Mucosa of rectum (tissue), 2 donors: ENCODE data around the gene ANGPTL2.
A peak's percentile ranks its signal among the peaks of the same experiment; 100 is the strongest.

Experiments
- H3K27ac ChIP-seq, 2 donors: one replicate each; pipeline ENCODE4 v1.7.0; 2013; ENCODE audit warnings: inconsistent platforms in 2 of 2, low read depth in 2 of 2, low read length in 2 of 2
- H3K27me3 ChIP-seq, 2 donors: one replicate each; pipeline ENCODE4 v1.7.0; 2013; ENCODE audit warnings: low read length in 2 of 2; ENCODE audit not compliant: control insufficient read depth in 2 of 2, insufficient read depth in 2 of 2
- H3K36me3 ChIP-seq, 2 donors: one replicate each; pipeline ENCODE4 v1.7.0; 2013; ENCODE audit warnings: low read length in 2 of 2; ENCODE audit not compliant: control insufficient read depth in 2 of 2, insufficient read depth in 2 of 2
- H3K4me1 ChIP-seq, 2 donors: one replicate each; pipeline ENCODE4 v1.7.0; 2013; ENCODE audit warnings: low read length in 2 of 2, mild to moderate bottlenecking in 1 of 2; ENCODE audit not compliant: control insufficient read depth in 2 of 2, insufficient read depth in 2 of 2
- H3K4me3 ChIP-seq, 2 donors: one replicate each; pipeline ENCODE4 v1.7.0; 2013; ENCODE audit warnings: low read length in 2 of 2
- H3K9ac ChIP-seq, 2 donors: one replicate each; pipeline ENCODE4 v1.7.0; 2013; ENCODE audit warnings: low read length in 2 of 2, low read depth in 1 of 2, mild to moderate bottlenecking in 1 of 2
- H3K9me3 ChIP-seq, 2 donors: one replicate each; pipeline ENCODE4 v1.7.0; 2013; ENCODE audit warnings: low read length in 2 of 2; ENCODE audit not compliant: control insufficient read depth in 2 of 2
- donor health status: healthy.
- donor health status: Normal muscosa, but diverticular disease.

ANGPTL2 gene

DNA sequence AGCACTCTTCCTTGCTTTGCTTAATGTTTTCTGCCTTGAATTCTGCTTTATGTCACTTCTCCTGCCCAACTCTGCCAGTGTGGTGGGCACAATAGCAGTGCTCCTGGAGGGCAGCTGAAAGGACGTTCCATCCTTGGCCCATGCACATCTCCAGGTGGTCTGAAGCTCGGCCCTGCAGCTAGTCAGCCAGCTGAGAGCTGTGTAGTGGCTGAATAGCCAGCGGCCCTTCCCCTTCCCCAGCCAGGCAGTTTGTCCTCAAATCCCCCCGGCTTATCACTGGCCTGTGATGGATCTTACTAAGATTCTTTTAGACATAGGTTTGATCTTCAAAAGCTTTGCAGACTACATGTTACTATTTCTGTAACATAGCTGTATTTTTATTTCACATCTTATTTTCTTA lies 42.7 kb upstream of the ANGPTL2 start:
- H3K36me3 ChIP-seq = peaks cover 0 to 8% of the 10 kb centered on the region in 2 donors
- no peaks in the 10 kb centered on the region for H3K27me3 ChIP-seq
- no peaks in the 10 kb centered on the region for H3K4me1 ChIP-seq

DNA sequence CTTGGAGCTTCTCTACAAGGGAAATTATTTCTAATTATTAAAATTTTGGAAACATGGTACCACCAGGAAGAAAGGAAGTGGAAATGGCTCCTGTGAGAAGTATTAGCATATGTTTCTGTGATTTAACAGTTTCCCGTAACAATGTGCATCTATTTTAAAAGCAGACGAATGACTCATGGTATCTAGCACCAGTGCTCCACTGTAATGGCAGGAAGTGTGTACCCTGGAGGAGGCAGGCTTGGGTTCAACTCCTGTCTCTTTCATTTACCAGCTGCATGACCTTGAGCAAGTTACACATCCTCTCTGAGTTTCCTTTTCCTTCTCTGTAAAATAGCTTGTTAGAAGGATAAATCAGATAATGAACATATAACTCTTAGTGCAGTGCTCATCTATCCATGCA lies 41.0 kb upstream of the ANGPTL2 start:
- H3K4me1 ChIP-seq = no peaks in the 10 kb centered on the region
- no peak overlapping the region for H3K4me3 ChIP-seq
- H3K9ac ChIP-seq = no peak overlapping the region
- no peaks in the 10 kb centered on the region for H3K27me3 ChIP-seq
- H3K36me3 ChIP-seq = peaks cover 0 to 8% of the 10 kb centered on the region in 2 donors
- no peaks in the 10 kb centered on the region for H3K9me3 ChIP-seq
- no peak overlapping the region for H3K27ac ChIP-seq

More for the DNA sequence above, 42.7 kb upstream of the ANGPTL2 start:
- H3K27ac ChIP-seq = no peak overlapping the region
- no peak overlapping the region for H3K9ac ChIP-seq
- H3K4me3 ChIP-seq = no peak overlapping the region
- no peaks in the 10 kb centered on the region for H3K9me3 ChIP-seq

DNA sequence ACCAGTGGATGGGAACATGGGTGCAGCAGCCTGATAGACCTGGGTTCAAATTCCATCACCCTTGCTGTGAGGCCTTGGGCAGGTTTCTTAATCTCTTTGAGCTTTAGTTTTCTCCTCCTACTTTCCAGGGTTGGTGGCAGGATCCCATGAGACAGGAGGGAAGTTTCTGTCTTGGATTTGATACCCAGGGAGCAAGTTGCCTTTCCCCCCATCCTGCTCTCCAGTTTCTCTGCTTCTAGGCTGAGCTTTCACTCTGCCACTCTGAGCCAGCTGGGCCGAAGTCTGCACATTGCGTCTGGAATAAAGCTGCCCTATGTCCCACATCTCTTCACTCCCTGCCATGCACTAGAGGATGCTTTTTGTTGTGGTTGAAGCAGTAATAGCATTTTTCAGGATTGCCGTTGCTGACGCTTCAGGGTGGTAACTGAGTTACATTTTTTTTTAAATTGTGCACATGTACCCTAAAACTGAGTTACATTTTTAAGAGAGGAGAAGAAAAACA lies 40.5 kb upstream of the ANGPTL2 start:
- Histone ChIP-seq H3K27ac (no peak overlapping the region), H3K27me3 (no peaks in the 10 kb centered on the region), H3K9me3 (no peaks in the 10 kb centered on the region), H3K9ac (no peak overlapping the region), H3K36me3 (peaks cover 0 to 8% of the 10 kb centered on the region in 2 donors), H3K4me1 (no peaks in the 10 kb centered on the region), H3K4me3 (no peak overlapping the region)

DNA sequence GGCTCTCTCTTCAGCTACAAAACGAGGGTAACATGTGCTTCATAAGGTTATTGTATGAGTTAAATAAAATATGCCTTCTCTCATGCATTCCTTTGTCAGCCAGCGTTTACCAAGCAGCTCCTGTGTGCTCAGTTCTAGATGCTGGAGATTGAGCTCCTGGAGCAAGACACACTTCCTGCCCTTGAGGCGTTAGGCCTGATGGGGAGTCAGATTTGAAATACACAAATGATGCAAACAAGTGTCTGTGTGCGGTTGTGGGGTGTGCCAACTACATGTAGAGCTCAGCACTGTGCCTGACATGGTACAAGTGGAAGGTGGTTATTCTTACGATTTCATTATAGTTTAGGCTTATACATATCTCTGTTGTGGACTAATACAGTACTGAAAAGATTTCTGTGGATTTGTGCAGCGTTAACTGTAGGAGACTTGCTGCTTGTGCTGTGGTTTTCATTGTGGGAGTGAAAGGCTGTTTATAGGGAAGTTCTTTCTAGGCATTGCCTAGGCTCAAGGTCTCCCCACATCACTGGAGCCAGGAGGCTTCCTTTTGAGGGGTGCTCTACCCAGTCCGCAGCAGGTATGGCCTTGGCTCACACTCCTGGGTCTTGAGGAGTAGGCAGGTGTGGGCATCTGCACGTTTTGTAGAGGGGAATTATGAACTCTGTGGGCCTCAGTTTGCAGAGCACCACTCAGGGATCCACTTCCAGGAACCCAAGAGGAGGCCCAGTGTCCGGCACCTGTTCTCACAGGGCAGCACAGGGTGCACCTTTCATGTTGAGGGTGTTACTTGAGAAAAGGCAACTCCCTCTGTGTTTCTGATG lies 39.8 kb upstream of the ANGPTL2 start:
- no peaks in the 10 kb centered on the region for H3K27me3 ChIP-seq
- H3K9me3 ChIP-seq = no peaks in the 10 kb centered on the region
- peaks cover 0 to 5% of the 10 kb centered on the region in 2 donors for H3K36me3 ChIP-seq
- H3K4me1 ChIP-seq = no peaks in the 10 kb centered on the region
- no peak overlapping the region for H3K4me3 ChIP-seq
- no peak overlapping the region for H3K9ac ChIP-seq
- no peak overlapping the region for H3K27ac ChIP-seq

DNA sequence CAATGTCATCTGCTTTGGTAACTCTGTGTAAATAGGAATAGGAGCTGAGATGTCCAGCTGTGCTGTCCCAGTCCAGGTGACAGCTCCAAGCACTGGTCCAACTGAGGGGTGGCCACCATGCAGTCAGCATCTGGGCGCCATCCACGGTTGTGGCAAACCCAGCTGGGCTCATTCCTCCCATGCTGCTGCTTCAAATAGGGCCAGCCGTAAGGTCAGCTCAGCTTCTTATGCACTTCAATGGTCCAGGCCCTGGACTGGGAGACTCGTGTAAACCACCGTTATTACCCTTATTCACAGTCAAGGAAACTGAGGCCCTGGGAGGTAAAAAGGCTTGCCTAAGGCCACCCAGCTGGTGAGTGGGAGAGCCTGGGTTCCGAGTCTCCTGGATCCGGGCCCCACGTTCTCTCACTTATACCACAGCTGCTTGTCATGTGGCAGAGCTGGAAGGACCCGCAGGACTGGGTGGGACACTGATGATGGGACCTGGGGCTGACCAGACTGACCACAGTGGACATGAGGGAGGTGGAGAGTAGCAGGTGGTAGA lies 38.7 kb upstream of the ANGPTL2 start:
- Histone ChIP-seq H3K9ac (no peak overlapping the region), H3K4me1 (no peaks in the 10 kb centered on the region), H3K9me3 (no peaks in the 10 kb centered on the region), H3K27ac (no peak overlapping the region), H3K36me3 (no peaks in the 10 kb centered on the region), H3K27me3 (no peaks in the 10 kb centered on the region), H3K4me3 (no peak overlapping the region)

DNA sequence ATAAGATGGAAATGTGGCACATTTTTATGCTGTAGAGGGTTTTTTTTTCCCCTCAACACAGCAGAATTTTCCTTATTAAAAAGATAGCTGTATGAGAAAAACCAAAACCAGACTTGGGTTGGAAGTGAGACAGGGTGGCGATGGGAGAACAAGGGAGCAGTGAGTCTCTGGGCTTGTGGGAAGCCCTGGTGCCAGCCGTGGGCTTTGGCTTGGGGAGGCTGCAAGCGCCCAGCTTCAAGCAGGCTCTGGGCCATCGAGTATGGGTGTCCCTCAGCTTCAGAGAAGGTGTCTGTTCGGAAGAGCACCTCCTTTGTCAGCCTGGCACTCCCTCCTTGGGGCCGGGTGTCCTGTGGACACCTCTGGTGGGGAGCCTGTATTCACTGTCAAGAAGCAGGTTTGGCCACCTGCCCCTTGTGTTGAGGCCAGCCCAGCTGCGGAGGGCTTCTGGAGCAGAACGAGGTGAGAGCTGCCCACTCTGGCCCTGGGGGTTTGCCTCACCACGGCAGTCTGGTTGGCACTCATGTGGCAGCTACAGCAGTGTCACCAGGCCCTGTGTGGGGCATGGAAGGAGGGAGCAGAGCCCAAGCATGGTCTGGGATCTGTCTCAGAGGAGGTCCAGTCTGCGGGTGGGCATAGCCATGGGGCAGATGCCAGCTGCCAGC lies 37.6 kb upstream of the ANGPTL2 start:
- no peak overlapping the region for H3K27ac ChIP-seq
- H3K27me3 ChIP-seq = no peaks in the 10 kb centered on the region
- H3K36me3 ChIP-seq = no peaks in the 10 kb centered on the region
- H3K4me1 ChIP-seq = no peaks in the 10 kb centered on the region
- no peaks in the 10 kb centered on the region for H3K9me3 ChIP-seq
- H3K4me3 ChIP-seq = no peak overlapping the region
- H3K9ac ChIP-seq = no peak overlapping the region

DNA sequence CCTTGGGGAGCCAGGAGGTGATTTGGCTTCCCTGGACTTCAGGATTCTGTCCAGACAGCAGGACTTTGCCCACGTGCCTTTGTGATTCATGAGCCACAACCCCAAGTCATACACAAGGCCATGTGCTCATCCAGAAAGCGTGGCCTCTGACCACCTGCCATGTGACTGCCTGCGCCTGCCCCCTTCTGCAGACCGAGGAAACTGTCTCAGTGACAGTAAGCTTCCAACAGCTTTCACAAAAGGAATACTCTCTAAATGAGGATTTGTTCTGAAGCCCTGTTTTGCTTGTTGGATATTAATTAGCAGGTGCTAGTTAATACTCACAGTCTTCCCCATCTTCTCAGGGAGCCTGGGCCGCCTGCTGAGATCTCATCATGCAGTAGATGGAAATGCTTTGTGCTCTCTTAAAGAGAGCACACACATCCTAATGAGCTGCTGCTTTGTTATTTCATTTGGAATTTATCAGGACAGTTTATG lies 36.9 kb upstream of the ANGPTL2 start:
- H3K36me3 ChIP-seq = no peaks in the 10 kb centered on the region
- H3K9ac ChIP-seq = no peak overlapping the region
- H3K4me3 ChIP-seq = no peak overlapping the region
- H3K9me3 ChIP-seq = no peaks in the 10 kb centered on the region
- no peak overlapping the region for H3K27ac ChIP-seq
- H3K4me1 ChIP-seq = no peaks in the 10 kb centered on the region
- H3K27me3 ChIP-seq = no peaks in the 10 kb centered on the region

DNA sequence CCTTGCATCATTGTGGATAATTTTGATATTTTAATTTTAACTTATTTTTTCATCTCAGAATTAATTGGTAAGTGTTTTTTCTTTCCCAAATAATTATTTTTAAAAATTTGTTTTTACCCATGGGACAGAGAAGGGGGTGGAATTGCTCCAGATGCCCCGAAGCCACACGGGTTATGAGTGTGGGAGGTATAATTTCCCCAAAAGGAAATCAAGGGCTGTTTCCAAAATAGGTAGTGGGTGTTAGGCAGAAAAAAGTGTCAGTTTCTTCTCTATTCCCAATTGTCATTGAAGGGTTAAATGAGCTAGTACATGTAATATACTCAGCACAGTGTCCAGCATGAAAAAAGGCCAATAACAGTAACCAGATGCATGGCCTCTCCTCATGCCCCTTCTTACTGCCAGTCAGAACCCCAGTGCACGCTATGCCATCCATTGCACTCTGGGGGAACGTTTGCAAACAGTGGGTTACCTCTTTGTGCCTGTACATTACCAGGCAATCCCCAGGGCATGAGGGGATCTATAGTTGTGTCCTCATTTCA lies 36.4 kb upstream of the ANGPTL2 start:
- Histone ChIP-seq H3K36me3 (no peaks in the 10 kb centered on the region), H3K4me1 (peaks cover 0 to 4% of the 10 kb centered on the region in 2 donors), H3K9me3 (no peaks in the 10 kb centered on the region), H3K27me3 (no peaks in the 10 kb centered on the region), H3K4me3 (no peak overlapping the region), H3K9ac (no peak overlapping the region), H3K27ac (no peak overlapping the region)

DNA sequence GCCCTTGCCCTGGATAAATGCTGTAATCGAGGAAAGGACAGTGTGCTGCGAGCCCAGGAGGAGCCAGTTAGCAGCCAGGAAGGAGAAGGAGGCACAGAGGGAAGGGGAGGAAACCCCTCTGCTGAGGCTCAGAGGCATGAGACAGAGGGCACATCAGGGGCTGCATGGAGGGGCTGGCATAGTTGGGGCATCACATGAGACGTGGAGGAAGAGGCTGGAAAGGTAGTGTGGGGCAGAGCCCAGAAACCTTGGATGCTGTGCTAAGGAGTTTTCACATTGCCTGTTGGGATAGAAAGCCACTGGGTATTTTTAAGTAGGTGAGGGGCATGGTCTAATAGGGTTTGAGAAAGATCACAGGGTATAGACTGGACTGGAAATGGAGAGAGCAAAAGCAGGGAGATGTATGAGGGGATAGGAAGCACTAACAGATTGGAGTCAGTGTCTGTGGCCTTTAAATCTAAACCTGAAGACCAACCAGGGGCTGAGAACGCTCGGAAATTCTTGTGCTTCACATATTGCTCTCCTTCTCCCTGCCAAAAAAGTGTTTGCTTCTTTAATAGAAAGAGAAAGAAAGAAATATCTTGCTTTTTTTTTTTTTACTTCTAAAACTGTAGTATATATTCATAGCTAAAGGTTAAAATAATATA lies 33.0 kb upstream of the ANGPTL2 start:
- peaks cover 0 to 4% of the 10 kb centered on the region in 2 donors for H3K4me1 ChIP-seq
- H3K27me3 ChIP-seq = no peaks in the 10 kb centered on the region
- peak overlapping the region; percentile 18 to 35 for H3K27ac ChIP-seq
- H3K9me3 ChIP-seq = no peaks in the 10 kb centered on the region
- no peaks in the 10 kb centered on the region for H3K36me3 ChIP-seq
- no peak overlapping the region for H3K9ac ChIP-seq
- H3K4me3 ChIP-seq = no peak overlapping the region
